SK-N-SH (cell line): ENCODE data around the gene PJA2. TPM values are rescaled to one million over a fixed set of nuclear protein-coding genes. Genes with fewer than 3 reads are reported as not detected.
A peak's percentile ranks its signal among the peaks of the same experiment; 100 is the strongest.

Experiments used
- CTCF ChIA-PET: fragments of 300-600, 350-600 bp; formaldehyde crosslinking; extraction: SDS; loops from one replicate; lab custom pipeline; 2021; lab: Yijun Ruan, JAX
- POLR2A ChIA-PET: fragments of 350-600 bp; sonication (Branson Sonifier 250); formaldehyde crosslinking; extraction: SDS; loops from one replicate; lab custom pipeline; 2020; ENCODE audit warnings: antibody characterized with exemption, inconsistent platforms; lab: Yijun Ruan, JAX
- DNase-seq: peaks from one replicate; pipeline ENCODE4 v3.0.0; 2012
- H2AFZ ChIP-seq: fragments of 200-600 bp; sonication (generic); 2 replicates; pipeline ENCODE4 v1.8.1; 2016; ENCODE audit warnings: antibody characterized with exemption, mild to moderate bottlenecking, low read depth
- H3F3A ChIP-seq: fragments of 200-600 bp; sonication (generic); replicated peaks from 2 replicates; pipeline ENCODE3; 2016; ENCODE audit warnings: antibody characterized with exemption, mild to moderate bottlenecking; ENCODE audit not compliant: insufficient read depth
- H3K27ac ChIP-seq, 2 experiments: fragments of 200-500 bp in 1 of 2; fragments of 200-600 bp in 1 of 2; sonication (Bioruptor generic) in 1 of 2; sonication (generic), shearing (Covaris generic) in 1 of 2; 2 replicates each; pipeline versions ENCODE4 v1.5.1 to v1.6.1; 2014 to 2016; ENCODE audit warnings: low read depth in 2 of 2, inconsistent platforms in 1 of 2, low read length in 1 of 2, mild to moderate bottlenecking in 1 of 2, mixed read lengths in 1 of 2
- H3K27me3 ChIP-seq: fragments of 200-600 bp; sonication (generic), shearing (Covaris generic); 2 replicates; pipeline ENCODE4 v1.6.1; 2016; ENCODE audit warnings: mixed run types; ENCODE audit not compliant: insufficient read depth
- H3K36me3 ChIP-seq, 2 experiments: fragments of 200-500 bp in 1 of 2; fragments of 200-600 bp in 1 of 2; sonication (Bioruptor generic) in 1 of 2; sonication (generic) in 1 of 2; replicated peaks in 1 of 2; 2 replicates each; pipeline versions ENCODE3 to v1.5.1; 2014 to 2016; ENCODE audit warnings: low read length in 1 of 2, mild to moderate bottlenecking in 1 of 2; ENCODE audit not compliant: insufficient read depth in 2 of 2, control insufficient read depth in 1 of 2
- H3K4me1 ChIP-seq, 2 experiments: fragments of 200-500 bp in 1 of 2; fragments of 200-600 bp in 1 of 2; sonication (Bioruptor generic) in 1 of 2; sonication (generic), shearing (Covaris generic) in 1 of 2; 2 replicates each; pipeline versions ENCODE4 v1.5.1 to v1.6.1; 2014 to 2016; ENCODE audit warnings: low read depth in 1 of 2, low read length in 1 of 2, mixed run types in 1 of 2; ENCODE audit not compliant: insufficient read depth in 2 of 2, control insufficient read depth in 1 of 2
- H3K4me2 ChIP-seq: fragments of 200-600 bp; sonication (generic), shearing (Covaris generic); 2 replicates; pipeline ENCODE4 v1.6.1; 2017; ENCODE audit warnings: mixed run types
- H3K4me3 ChIP-seq, 2 experiments: fragments of 200-500 bp in 1 of 2; fragments of 200-600 bp in 1 of 2; sonication (Bioruptor generic) in 1 of 2; sonication (generic), shearing (Covaris generic) in 1 of 2; 2 replicates each; pipeline versions ENCODE4 v1.5.1 to v1.8.1; 2014 to 2016; ENCODE audit warnings: low read depth in 2 of 2, inconsistent platforms in 1 of 2, low read length in 1 of 2, mild to moderate bottlenecking in 1 of 2, mixed read lengths in 1 of 2, moderate library complexity in 1 of 2
- H3K79me2 ChIP-seq: fragments of 200-600 bp; sonication (generic); 2 replicates; pipeline ENCODE4 v1.8.1; 2017; ENCODE audit warnings: mild to moderate bottlenecking; ENCODE audit not compliant: insufficient read depth
- H3K9ac ChIP-seq: fragments of 200-600 bp; sonication (generic); 2 replicates; pipeline ENCODE4 v1.6.1; 2017; ENCODE audit warnings: mixed run types
- H3K9me2 ChIP-seq: fragments of 200-600 bp; sonication (generic); 2 replicates; pipeline ENCODE4 v1.6.1; 2017; ENCODE audit warnings: mixed run types
- H3K9me3 ChIP-seq: fragments of 200-600 bp; sonication (generic); 2 replicates; pipeline ENCODE4 v1.6.1; 2017; ENCODE audit warnings: mixed run types, mild to moderate bottlenecking, moderate library complexity
- H4K20me1 ChIP-seq: fragments of 200-600 bp; sonication (generic); 2 replicates; pipeline ENCODE4 v1.6.1; 2017; ENCODE audit warnings: mild to moderate bottlenecking, mixed run types; ENCODE audit not compliant: insufficient read depth
- CHD2 ChIP-seq: fragments of 150-350 bp; IDR thresholded peaks from 2 replicates; pipeline ENCODE4 v1.6.1; 2018; ENCODE audit warnings: low read length; ENCODE audit not compliant: partially characterized antibody
- CTCF ChIP-seq: fragments of 200-600 bp; sonication (generic); IDR thresholded peaks from 2 replicates; pipeline ENCODE4 v1.6.1; 2017; ENCODE audit warnings: antibody characterized with exemption, mild to moderate bottlenecking, moderate library complexity
- ELF1 ChIP-seq: IDR thresholded peaks from 2 replicates; pipeline ENCODE4 v1.4.0; 2012
- EP300 ChIP-seq, 2 experiments: IDR thresholded peaks; 2 replicates each; pipeline versions ENCODE4 v1.4.0 to v1.6.1; 2012; ENCODE audit warnings: borderline replicate concordance in 1 of 2, low read depth in 1 of 2, low read length in 1 of 2
- EZH2phosphoT487 ChIP-seq: fragments of 200-600 bp; sonication (generic); IDR thresholded peaks from 2 replicates; pipeline ENCODE4 v1.6.1; 2017; ENCODE audit warnings: low read depth, mixed run types, mild to moderate bottlenecking, antibody characterized with exemption, moderate library complexity, borderline replicate concordance
- FOSL2 ChIP-seq: IDR thresholded peaks from 2 replicates; pipeline ENCODE4 v1.4.0; 2012; ENCODE audit warnings: low read depth, mild to moderate bottlenecking, moderate library complexity, borderline replicate concordance
- JUND ChIP-seq: IDR thresholded peaks from 2 replicates; pipeline ENCODE4 v1.4.0; 2012
- MAX ChIP-seq: IDR thresholded peaks from 2 replicates; pipeline ENCODE4 v1.4.0; 2012; ENCODE audit warnings: low read depth
- MEF2A ChIP-seq: IDR thresholded peaks from 2 replicates; pipeline ENCODE4 v1.4.0; 2012; ENCODE audit warnings: low read depth, borderline replicate concordance
- NFIC ChIP-seq: IDR thresholded peaks from 2 replicates; pipeline ENCODE4 v1.4.0; 2012; ENCODE audit warnings: borderline replicate concordance
- PBX3 ChIP-seq: IDR thresholded peaks from 2 replicates; pipeline ENCODE4; 2012
- POLR2AphosphoS5 ChIP-seq: IDR thresholded peaks from 2 replicates; pipeline ENCODE4 v1.6.1; 2012; ENCODE audit warnings: low read depth, low read length
- REST ChIP-seq: IDR thresholded peaks from 2 replicates; pipeline ENCODE4 v1.6.1; 2012; ENCODE audit warnings: mild to moderate bottlenecking, low read depth, low read length, moderate library complexity
- RFX5 ChIP-seq: IDR thresholded peaks from 2 replicates; pipeline ENCODE4 v1.6.1; 2012; ENCODE audit warnings: mild to moderate bottlenecking, improper control_type of control experiment, low read length
- SIN3A ChIP-seq: IDR thresholded peaks from 2 replicates; pipeline ENCODE4 v1.6.1; 2012; ENCODE audit warnings: low read depth, mild to moderate bottlenecking, low read length, moderate library complexity, borderline replicate concordance
- SMC3 ChIP-seq: IDR thresholded peaks from 2 replicates; pipeline ENCODE4 v1.6.1; 2012; ENCODE audit warnings: low read depth, low read length, improper control_type of control experiment
- TEAD4 ChIP-seq: IDR thresholded peaks from 2 replicates; pipeline ENCODE4 v1.4.0; 2012; ENCODE audit warnings: mild to moderate bottlenecking, borderline replicate concordance; ENCODE audit not compliant: insufficient read depth
- ZBTB33 ChIP-seq: IDR thresholded peaks from 2 replicates; pipeline ENCODE4 v1.4.0; 2012; ENCODE audit warnings: low read depth, borderline replicate concordance
- WGBS: methylation state at CpG from one replicate; pipeline ENCODE4 v1.1.6; 2017; ENCODE audit warnings: low lambda C conversion rate; 5-methylcytosine and 5-hydroxymethylcytosine counted together
- polyA plus RNA-seq, 3 experiments: library from polyadenylated mRNA; depleted of rRNA; stranded (reverse); fragments of >200 nt; gene quantifications; 2 replicates each; pipeline ENCODE4 v1.2.3, GENCODE V29; 2012

The PJA2 gene
- polyA plus RNA-seq, 1 of the 3 experiments (the other 2 are of a cell fraction) = 30.7 TPM

GRCh38 chr5:109452661-109453060, 42.9 kb upstream of the PJA2 start:
- no peaks in the 10 kb centered on the region for H3K36me3 ChIP-seq
- H3K4me3 ChIP-seq = no peak overlapping the region
- H3K9me3 ChIP-seq = no peaks in the 10 kb centered on the region
- no peaks in the 10 kb centered on the region for H3K9me2 ChIP-seq
- peaks cover 0 to 27% of the 10 kb centered on the region in 2 experiments; a peak in 3 of 4 replicates for H3K4me1 ChIP-seq
- peak overlapping the region; percentile 63; the same call in 1 of the 2 replicates for H2AFZ ChIP-seq
- no peaks in the 10 kb centered on the region for H4K20me1 ChIP-seq
- no peak overlapping the region for H3K4me2 ChIP-seq
- no peak for DNase-seq
- H3K79me2 ChIP-seq = no peaks in the 10 kb centered on the region
- H3K27ac ChIP-seq = no peak overlapping the region
- H3K27me3 ChIP-seq = no peaks in the 10 kb centered on the region
- H3K9ac ChIP-seq = no peak overlapping the region
- POLR2A ChIA-PET = no interaction called here
- CTCF ChIA-PET = interaction anchor here (1.2 kb wide), 1 partner anchor 12 kb away, joined by 3 read pairs; no protein-coding TSS in a partner anchor
- TF ChIP-seq JUND = no peak
- no peak for TF ChIP-seq POLR2AphosphoS5
- no peak for TF ChIP-seq TEAD4
- no peak for TF ChIP-seq SIN3A
- TF ChIP-seq PBX3 = no peak
- TF ChIP-seq MEF2A = no peak
- no peak for TF ChIP-seq SMC3
- TF ChIP-seq, all 33 proteins: peak for 0
- 65% methylated on average over 1 of the region's 1 CpG for WGBS
- peaks cover 22% of the 10 kb centered on the region for H3F3A ChIP-seq

- H3F3A ChIP-seq = peaks cover 17% of the 10 kb centered on the region
- peak overlapping the region; percentile 48; the same call in 1 of the 2 replicates for H2AFZ ChIP-seq
- no peak overlapping the region for H3K4me3 ChIP-seq
- 70% methylated on average over 1 of the region's 1 CpG for WGBS
- no peaks in the 10 kb centered on the region for H4K20me1 ChIP-seq
- ChIA-PET POLR2A (no interaction called here), CTCF (no interaction called here)
- H3K4me1 ChIP-seq = peaks cover 0 to 27% of the 10 kb centered on the region in 2 experiments; a peak in 3 of 4 replicates
- no peak overlapping the region for H3K4me2 ChIP-seq
- no peaks in the 10 kb centered on the region for H3K9me2 ChIP-seq
- no peaks in the 10 kb centered on the region for H3K36me3 ChIP-seq
- H3K27me3 ChIP-seq = no peaks in the 10 kb centered on the region
- H3K9ac ChIP-seq = no peak overlapping the region
- no peaks in the 10 kb centered on the region for H3K79me2 ChIP-seq
- H3K27ac ChIP-seq = no peak overlapping the region
- no peaks in the 10 kb centered on the region for H3K9me3 ChIP-seq
- no peak for DNase-seq
- no peak for TF ChIP-seq ZBTB33
- TF ChIP-seq PBX3 = no peak
- TF ChIP-seq FOSL2 = no peak
- no peak for TF ChIP-seq CHD2
- TF ChIP-seq EZH2phosphoT487 = no peak
- no peak for TF ChIP-seq MAX
- TF ChIP-seq NFIC = no peak
- TF ChIP-seq EP300 (IDR thresholded peaks at IDR 0.05; ENCODE audit: borderline replicate concordance in 1 of 2, low read depth in 1 of 2, low read length in 1 of 2) = no peak
- no peak for TF ChIP-seq ELF1
- TF ChIP-seq RFX5 = no peak
- TF ChIP-seq REST = no peak
- no peak for TF ChIP-seq CTCF
Measured at GRCh38 chr5:109451146-109451545, 41.4 kb upstream of the PJA2 start.
